ENCODE results near the gene TUBA1B.

DNA sequence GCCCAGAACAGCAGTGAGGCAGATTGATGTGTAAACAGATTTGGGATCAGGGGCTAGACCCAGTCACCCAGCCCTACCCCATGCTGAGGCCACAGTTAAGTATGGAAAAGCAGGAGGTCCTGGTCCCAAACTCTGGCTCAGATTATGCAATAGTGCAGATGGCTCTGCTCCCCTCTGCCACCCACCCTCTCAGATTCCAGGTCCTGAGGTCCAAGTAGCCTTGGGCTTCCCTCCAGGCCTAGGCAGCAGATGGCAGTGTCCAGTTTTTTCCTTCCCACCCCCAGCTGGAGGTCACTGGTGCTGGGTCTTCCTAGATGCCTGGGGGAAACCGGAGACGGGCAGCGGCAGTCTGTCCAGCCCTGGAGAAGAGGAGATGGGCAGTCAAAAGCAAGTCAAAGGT, 33.8 kb downstream of the TUBA1B start:
- TF ChIP-seq, protein P1, sequence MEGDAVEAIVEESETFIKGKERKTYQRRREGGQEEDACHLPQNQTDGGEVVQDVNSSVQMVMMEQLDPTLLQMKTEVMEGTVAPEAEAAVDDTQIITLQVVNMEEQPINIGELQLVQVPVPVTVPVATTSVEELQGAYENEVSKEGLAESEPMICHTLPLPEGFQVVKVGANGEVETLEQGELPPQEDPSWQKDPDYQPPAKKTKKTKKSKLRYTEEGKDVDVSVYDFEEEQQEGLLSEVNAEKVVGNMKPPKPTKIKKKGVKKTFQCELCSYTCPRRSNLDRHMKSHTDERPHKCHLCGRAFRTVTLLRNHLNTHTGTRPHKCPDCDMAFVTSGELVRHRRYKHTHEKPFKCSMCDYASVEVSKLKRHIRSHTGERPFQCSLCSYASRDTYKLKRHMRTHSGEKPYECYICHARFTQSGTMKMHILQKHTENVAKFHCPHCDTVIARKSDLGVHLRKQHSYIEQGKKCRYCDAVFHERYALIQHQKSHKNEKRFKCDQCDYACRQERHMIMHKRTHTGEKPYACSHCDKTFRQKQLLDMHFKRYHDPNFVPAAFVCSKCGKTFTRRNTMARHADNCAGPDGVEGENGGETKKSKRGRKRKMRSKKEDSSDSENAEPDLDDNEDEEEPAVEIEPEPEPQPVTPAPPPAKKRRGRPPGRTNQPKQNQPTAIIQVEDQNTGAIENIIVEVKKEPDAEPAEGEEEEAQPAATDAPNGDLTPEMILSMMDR (IDR thresholded peaks at IDR 0.05) = no peak
- no peak for TF ChIP-seq POLR2A (IDR thresholded peaks at IDR 0.05)
